HFFc6 (cell line): Measurements from ENCODE around the gene AFF1. TPM values are rescaled to one million over a fixed set of nuclear protein-coding genes. Genes with fewer than 3 reads are reported as not detected.

Source experiments
- DNase-seq: peaks from one replicate; pipeline ENCODE4 v3.0.0-alpha.2; 2018
- H3K27ac Mint-ChIP-seq: 2 replicates; pipeline ENCODE4 v1.8.0; 2020; ENCODE audit warnings: mild to moderate bottlenecking, mixed read lengths
- H3K27me3 Mint-ChIP-seq: 2 replicates; pipeline ENCODE4 v1.8.0; 2021; ENCODE audit warnings: mild to moderate bottlenecking, moderate library complexity, mixed read lengths; ENCODE audit not compliant: insufficient read depth
- H3K36me3 Mint-ChIP-seq: 2 replicates; pipeline ENCODE4 v1.8.0; 2021; ENCODE audit warnings: low read depth, mixed read lengths
- H3K4me1 Mint-ChIP-seq: 2 replicates; pipeline ENCODE4 v1.8.0; 2020; ENCODE audit warnings: low read depth, mixed read lengths
- H3K4me3 Mint-ChIP-seq: 2 replicates; pipeline ENCODE4 v1.8.0; 2020; ENCODE audit warnings: mild to moderate bottlenecking, moderate library complexity, mixed read lengths
- H3K9me3 Mint-ChIP-seq: 2 replicates; pipeline ENCODE4 v1.8.0; 2020; ENCODE audit warnings: mild to moderate bottlenecking, mixed read lengths
- total RNA-seq, 6 experiments: library from RNA; stranded (reverse); fragmentation: NEBNext Ultra II Directional; extraction: Animal tissue kit (Norgen Biotek cat#: 25700); gene quantifications; 2 replicates in 1 of 6; 3 replicates in 5 of 6; pipeline ENCODE4 v1.2.3, GENCODE V29; 2021
- TF ChIP-seq, protein P1 (sequence below): fragments of 200-600 bp; sonication (generic); IDR thresholded peaks from 2 replicates; pipeline ENCODE4 v1.5.0; 2021; ENCODE audit warnings: antibody characterized with exemption, mild to moderate bottlenecking

AFF1 gene
- total RNA-seq, 6 experiments from 2014 or later, result 28.3 to 43.6 (median 32.8) TPM

DNA sequence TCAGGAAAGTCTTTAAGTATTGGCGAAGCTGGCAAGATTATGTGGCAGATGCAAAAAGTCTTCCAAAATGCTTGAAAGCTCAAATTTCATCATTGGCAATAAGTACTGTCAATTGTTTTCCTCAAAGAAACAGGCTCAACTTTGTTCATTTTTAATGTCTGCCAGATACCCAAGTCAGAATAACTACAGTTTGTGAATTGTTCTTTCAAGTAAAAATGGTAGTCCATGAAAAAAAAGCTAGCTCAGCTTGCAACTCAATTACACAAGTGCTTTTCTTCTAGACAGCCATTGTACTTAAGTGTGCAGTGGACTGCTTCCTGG, 70.5 kb downstream of the AFF1 start:
- Mint-ChIP-seq H3K27me3 (peaks cover 10% of the 10 kb centered on the region), H3K4me1 (peaks cover 52% of the 10 kb centered on the region), H3K36me3 (no peaks in the 10 kb centered on the region), H3K9me3 (no peaks in the 10 kb centered on the region), H3K27ac (peak overlapping the region; percentile 91), H3K4me3 (peak overlapping the region; percentile 98)
- no peak for DNase-seq
- TF ChIP-seq, protein P1, sequence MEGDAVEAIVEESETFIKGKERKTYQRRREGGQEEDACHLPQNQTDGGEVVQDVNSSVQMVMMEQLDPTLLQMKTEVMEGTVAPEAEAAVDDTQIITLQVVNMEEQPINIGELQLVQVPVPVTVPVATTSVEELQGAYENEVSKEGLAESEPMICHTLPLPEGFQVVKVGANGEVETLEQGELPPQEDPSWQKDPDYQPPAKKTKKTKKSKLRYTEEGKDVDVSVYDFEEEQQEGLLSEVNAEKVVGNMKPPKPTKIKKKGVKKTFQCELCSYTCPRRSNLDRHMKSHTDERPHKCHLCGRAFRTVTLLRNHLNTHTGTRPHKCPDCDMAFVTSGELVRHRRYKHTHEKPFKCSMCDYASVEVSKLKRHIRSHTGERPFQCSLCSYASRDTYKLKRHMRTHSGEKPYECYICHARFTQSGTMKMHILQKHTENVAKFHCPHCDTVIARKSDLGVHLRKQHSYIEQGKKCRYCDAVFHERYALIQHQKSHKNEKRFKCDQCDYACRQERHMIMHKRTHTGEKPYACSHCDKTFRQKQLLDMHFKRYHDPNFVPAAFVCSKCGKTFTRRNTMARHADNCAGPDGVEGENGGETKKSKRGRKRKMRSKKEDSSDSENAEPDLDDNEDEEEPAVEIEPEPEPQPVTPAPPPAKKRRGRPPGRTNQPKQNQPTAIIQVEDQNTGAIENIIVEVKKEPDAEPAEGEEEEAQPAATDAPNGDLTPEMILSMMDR, result no peak

DNA sequence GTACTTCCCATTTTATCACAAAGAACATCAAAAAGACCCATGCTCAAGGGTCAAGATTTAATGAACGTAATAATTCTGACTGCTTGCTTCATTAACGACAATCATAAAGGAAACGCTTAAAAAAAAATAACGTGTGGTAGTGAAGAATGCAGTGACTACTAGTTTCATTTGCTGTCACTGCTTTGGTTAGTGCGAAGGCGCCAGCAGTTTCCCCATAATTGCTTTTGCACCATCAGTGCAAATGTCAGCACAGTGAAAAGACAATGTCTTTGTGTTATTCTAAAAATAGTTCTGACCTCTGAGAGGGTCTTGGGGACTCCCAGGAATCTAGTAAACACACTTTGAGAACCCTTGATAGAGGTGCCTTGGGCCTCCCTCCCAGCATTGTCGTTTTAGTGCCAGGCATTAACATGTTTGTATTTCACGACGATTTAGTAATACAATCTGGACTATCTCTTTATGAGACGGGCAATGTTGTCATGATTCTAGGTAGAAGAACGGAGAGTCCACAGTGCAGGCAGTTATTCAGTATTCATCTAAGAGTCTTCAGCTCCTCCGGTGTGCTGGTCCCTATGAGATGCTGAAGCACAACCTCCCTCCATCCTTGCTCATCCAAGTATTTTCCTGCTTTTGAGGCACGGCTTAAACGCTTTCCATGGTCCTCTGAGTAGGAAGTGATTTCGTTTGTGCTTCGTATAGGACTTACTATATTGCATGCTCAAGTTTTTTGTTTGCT, 71.0 kb downstream of the AFF1 start:
- Mint-ChIP-seq H3K4me1 (peaks cover 49% of the 10 kb centered on the region), H3K36me3 (no peaks in the 10 kb centered on the region), H3K4me3 (peak overlapping the region; percentile 98), H3K9me3 (no peaks in the 10 kb centered on the region), H3K27ac (peak overlapping the region; percentile 91), H3K27me3 (peaks cover 10% of the 10 kb centered on the region)
- TF ChIP-seq, protein P1, result no peak
- no peak for DNase-seq

DNA sequence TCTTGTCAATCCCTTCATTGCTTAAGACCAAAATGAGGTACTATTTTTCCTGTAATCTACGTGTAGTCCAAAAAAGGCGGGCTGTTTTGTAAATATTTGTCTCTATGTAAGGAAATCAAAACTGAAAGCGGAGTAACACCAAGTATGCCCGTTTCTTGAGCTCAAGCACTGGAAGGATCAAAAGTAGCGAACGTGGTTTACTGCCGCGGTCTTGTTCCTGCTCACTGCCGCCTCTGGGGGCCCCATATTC, 71.5 kb downstream of the AFF1 start:
- Mint-ChIP-seq H3K9me3 (no peaks in the 10 kb centered on the region), H3K27ac (peak overlapping the region; percentile 91), H3K4me1 (peaks cover 54% of the 10 kb centered on the region), H3K36me3 (no peaks in the 10 kb centered on the region; the same call in 1 of the 2 replicates), H3K27me3 (peaks cover 10% of the 10 kb centered on the region), H3K4me3 (peak overlapping the region; percentile 98)
- no peak for DNase-seq
- TF ChIP-seq, protein P1, result no peak

DNA sequence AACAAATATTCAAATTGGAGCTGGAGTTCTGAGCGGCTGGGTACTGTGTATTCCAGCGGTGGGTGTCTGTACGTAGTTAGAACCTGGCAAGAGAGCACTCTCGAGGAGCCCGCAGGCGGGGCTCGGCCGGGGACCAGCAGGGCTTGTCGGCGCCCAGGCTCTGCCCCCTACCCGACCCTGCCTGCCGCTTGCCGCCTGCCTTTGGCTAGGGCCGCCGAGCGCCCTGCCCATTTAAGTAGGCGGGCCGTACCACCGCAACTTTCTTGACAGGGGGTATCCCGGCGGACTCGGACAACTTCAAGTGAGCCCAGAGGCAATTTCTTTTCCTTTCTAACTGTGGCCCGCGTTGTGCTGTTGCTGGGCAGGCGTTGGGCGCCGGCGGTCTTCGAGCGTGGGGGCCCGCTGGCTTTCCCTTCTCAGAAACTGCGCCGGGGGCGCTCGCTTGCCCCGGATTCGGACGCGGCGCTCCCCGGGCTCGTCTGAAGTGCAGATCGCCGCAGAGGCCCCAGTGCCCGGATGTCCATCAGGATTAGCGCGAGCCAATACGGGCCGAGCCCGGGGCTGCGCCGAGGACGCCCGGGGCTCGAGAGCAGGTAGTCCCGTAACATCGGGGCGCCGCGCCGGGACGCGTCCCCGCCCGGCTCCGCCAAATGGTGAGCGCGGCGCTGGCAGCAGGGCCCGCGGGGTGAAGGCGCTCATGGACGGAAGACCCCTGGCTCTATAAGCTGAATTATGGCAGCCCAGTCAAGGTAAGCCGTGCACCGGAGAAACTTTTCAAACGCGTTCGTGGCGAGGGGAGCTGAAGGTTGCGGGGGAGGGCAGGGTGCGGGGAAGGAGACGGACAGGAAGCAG, 72.1 kb downstream of the AFF1 start:
- H3K27ac Mint-ChIP-seq, result peak overlapping the region; percentile 91
- DNase-seq, result peak; percentile 88
- TF ChIP-seq, protein P1, result peak; percentile 62
- H3K27me3 Mint-ChIP-seq, result peaks cover 10% of the 10 kb centered on the region
- H3K4me3 Mint-ChIP-seq, result peak overlapping the region; percentile 98
- H3K36me3 Mint-ChIP-seq, result peaks cover 5% of the 10 kb centered on the region
- peaks cover 54% of the 10 kb centered on the region for H3K4me1 Mint-ChIP-seq
- no peaks in the 10 kb centered on the region for H3K9me3 Mint-ChIP-seq

DNA sequence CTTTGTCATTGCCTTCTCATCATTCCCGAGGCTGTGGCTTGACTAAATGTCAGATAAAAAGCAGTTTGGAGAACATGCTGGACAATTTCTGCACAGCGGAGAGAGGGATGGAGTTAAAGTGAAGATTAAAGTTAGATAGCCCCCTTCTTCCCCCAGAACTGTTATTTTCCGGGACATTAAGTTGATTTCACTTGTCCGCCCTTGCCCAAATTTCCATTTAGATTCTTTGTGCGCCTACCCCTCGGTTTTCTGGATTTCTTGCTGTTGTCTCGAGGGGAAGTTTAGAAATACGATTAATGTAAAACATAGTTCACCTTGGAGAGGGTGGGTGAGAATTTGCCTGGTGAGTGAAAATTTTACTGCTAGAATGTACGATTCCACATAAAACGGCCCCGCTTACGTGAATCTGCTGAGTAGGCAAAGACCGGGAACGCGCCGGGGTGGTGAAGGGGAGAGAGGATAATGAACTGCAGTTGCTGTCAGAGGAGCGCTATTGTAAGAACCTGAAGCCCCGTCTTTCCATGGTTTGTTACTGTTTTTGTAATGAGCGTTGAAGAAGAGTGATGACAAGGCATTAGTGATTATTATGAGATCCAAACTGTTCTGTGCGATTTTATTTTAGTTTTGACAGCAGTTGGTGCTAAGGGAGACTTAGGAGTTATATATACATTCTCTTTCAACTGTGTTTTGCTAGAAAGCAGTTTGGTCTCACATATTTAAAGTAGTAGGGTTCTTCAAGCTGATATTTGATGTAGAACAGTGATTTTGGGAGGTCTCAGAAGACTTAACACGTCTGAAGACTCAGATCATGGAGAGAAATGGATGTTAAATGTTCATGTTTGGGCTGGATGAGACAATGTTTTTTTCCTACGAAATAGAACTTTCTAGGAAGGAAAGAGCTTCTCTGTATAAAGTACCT, 73.0 kb downstream of the AFF1 start:
- H3K4me3 Mint-ChIP-seq, result peak overlapping the region; percentile 98
- peaks cover 5% of the 10 kb centered on the region for H3K36me3 Mint-ChIP-seq
- no peaks in the 10 kb centered on the region for H3K9me3 Mint-ChIP-seq
- peak overlapping the region; percentile 91 for H3K27ac Mint-ChIP-seq
- DNase-seq, result peak; percentile 29
- H3K27me3 Mint-ChIP-seq, result peaks cover 10% of the 10 kb centered on the region
- TF ChIP-seq, protein P1, result no peak
- peaks cover 59% of the 10 kb centered on the region for H3K4me1 Mint-ChIP-seq
